A549 (cell line): Measurements from ENCODE around the gene ARL8B. TPM values are rescaled to one million over a fixed set of nuclear protein-coding genes. Genes with fewer than 3 reads are reported as not detected.

ENCODE experiments used
- ATAC-seq, 2 experiments: fragments of 200-7000 bp in 1 of 2; fragments of >200 bp in 1 of 2; cut with Nextera tagmentation in 1 of 2; cut with Tn5 transposase in 1 of 2; 3 replicates each; pipeline versions ENCODE4 v1.8.0 to v1.9.1; 2018 to 2020; ENCODE audit warnings: mild to moderate bottlenecking in 1 of 2, moderate library complexity in 1 of 2
- CTCF ChIA-PET: fragments of 300-600 bp; sonication (Branson Sonifier 250); formaldehyde crosslinking; extraction: SDS; loops from one replicate; lab custom pipeline; 2021; ENCODE audit warnings: antibody characterized with exemption, inconsistent platforms; lab: Yijun Ruan, JAX
- POLR2A ChIA-PET: fragments of 350-600 bp; formaldehyde crosslinking; extraction: SDS; loops from one replicate; lab custom pipeline; 2021; ENCODE audit warnings: antibody characterized with exemption, inconsistent platforms; lab: Yijun Ruan, JAX
- DNase-seq, 2 experiments: peaks; one replicate each; pipeline versions ENCODE4 v3.0.0 to v3.0.0-alpha.2; 2011 to 2016; ENCODE audit warnings: low read depth in 1 of 2, low spot score in 1 of 2
- FAIRE-seq: peaks from 2 replicates; lab custom pipeline; 2011; peaks lifted over from hg19 to GRCh38; lab: Jason Lieb, UNC
- H3K27ac ChIP-seq, 2 experiments: fragments of >200 bp; sonication (Bioruptor Twin); formaldehyde crosslinking; 3 replicates each; pipeline ENCODE4 v1.5.1; 2016 to 2017
- H3K4me1 ChIP-seq: fragments of >200 bp; sonication (Bioruptor Twin); formaldehyde crosslinking; 3 replicates; pipeline ENCODE4 v1.6.1; 2016
- H3K4me2 ChIP-seq: fragments of >200 bp; sonication (Bioruptor Twin); formaldehyde crosslinking; 3 replicates; pipeline ENCODE4 v1.6.1; 2016
- H3K4me3 ChIP-seq: fragments of >200 bp; sonication (Bioruptor Twin); formaldehyde crosslinking; 3 replicates; pipeline ENCODE4 v1.5.1; 2016
- H3K9me3 ChIP-seq: fragments of >200 bp; sonication (Bioruptor Twin); formaldehyde crosslinking; 3 replicates; pipeline ENCODE4 v1.6.1; 2016
- CEBPB ChIP-seq, 2 experiments: fragments of >200 bp in 1 of 2; sonication (Bioruptor Twin) in 1 of 2; formaldehyde crosslinking in 1 of 2; IDR thresholded peaks; 2 replicates each; pipeline ENCODE4 v1.6.1; 2012 to 2016
- CHD2 ChIP-seq: fragments of 150-350 bp; IDR thresholded peaks from 2 replicates; pipeline ENCODE4 v1.6.1; 2014; ENCODE audit warnings: low read length; ENCODE audit not compliant: partially characterized antibody
- CHD4 ChIP-seq: fragments of 200-600 bp; sonication (generic); IDR thresholded peaks from 2 replicates; pipeline ENCODE4 v1.6.1; 2016; ENCODE audit warnings: antibody characterized with exemption, mild to moderate bottlenecking, borderline replicate concordance
- EHF ChIP-seq: fragments of 250-450 bp; sonication (Bioruptor Pico); IDR thresholded peaks from 2 replicates; pipeline ENCODE4 v1.5.0; 2020; ENCODE audit warnings: mild to moderate bottlenecking
- EHMT2 ChIP-seq: fragments of 200-600 bp; sonication (generic); IDR thresholded peaks from 2 replicates; pipeline ENCODE4 v1.6.1; 2016; ENCODE audit warnings: antibody characterized with exemption, low read depth, mild to moderate bottlenecking, moderate library complexity
- EP300 ChIP-seq, 2 experiments: fragments of >200 bp; sonication (Bioruptor Twin); formaldehyde crosslinking; IDR thresholded peaks; 2 replicates in 1 of 2; 3 replicates in 1 of 2; pipeline ENCODE4 v1.6.1; 2016 to 2017
- ESRRA ChIP-seq: fragments of 150-350 bp; IDR thresholded peaks from 2 replicates; pipeline ENCODE4 v1.6.1; 2014; ENCODE audit warnings: mild to moderate bottlenecking, low read length, borderline replicate concordance
- FOSB ChIP-seq: fragments of 250-450 bp; sonication (Bioruptor Pico); IDR thresholded peaks from 2 replicates; pipeline ENCODE4 v1.5.0; 2020; ENCODE audit warnings: mild to moderate bottlenecking, moderate library complexity
- HMGXB4 ChIP-seq: fragments of 250-450 bp; sonication (Bioruptor Pico); IDR thresholded peaks from 2 replicates; pipeline ENCODE4 v1.5.0; 2021; ENCODE audit warnings: mild to moderate bottlenecking, moderate library complexity, borderline replicate concordance
- HOXB13 ChIP-seq: fragments of 250-450 bp; sonication (Bioruptor Pico); IDR thresholded peaks from 2 replicates; pipeline ENCODE4 v1.5.0; 2020; ENCODE audit warnings: low read depth, mild to moderate bottlenecking, moderate library complexity
- HOXB5 ChIP-seq: fragments of 250-450 bp; sonication (Bioruptor Pico); IDR thresholded peaks from 2 replicates; pipeline ENCODE4 v1.5.0; 2020; ENCODE audit warnings: mild to moderate bottlenecking, moderate library complexity
- JUN ChIP-seq, 2 experiments: fragments of >200 bp; sonication (Bioruptor Twin); formaldehyde crosslinking; IDR thresholded peaks; 2 replicates in 1 of 2; 3 replicates in 1 of 2; pipeline ENCODE4 v1.6.1; 2016 to 2017
- KDM1A ChIP-seq: fragments of 200-600 bp; sonication (generic); IDR thresholded peaks from 2 replicates; pipeline ENCODE4 v1.6.1; 2016; ENCODE audit warnings: low read depth, mild to moderate bottlenecking
- NR3C1 ChIP-seq: fragments of >200 bp; sonication (Bioruptor Twin); formaldehyde crosslinking; IDR thresholded peaks from 3 replicates; pipeline ENCODE4 v1.6.1; 2017
- RAD21 ChIP-seq, 2 experiments: fragments of >200 bp in 1 of 2; sonication (Bioruptor Twin) in 1 of 2; formaldehyde crosslinking in 1 of 2; IDR thresholded peaks in 1 of 2; conservative IDR thresholded peaks in 1 of 2; 2 replicates in 1 of 2; 3 replicates in 1 of 2; pipeline ENCODE4 v1.6.1; 2012 to 2018; ENCODE audit warnings: inconsistent platforms in 1 of 2
- RARB ChIP-seq: fragments of 250-450 bp; sonication (Bioruptor Pico); IDR thresholded peaks from 2 replicates; pipeline ENCODE4 v1.8.0; 2021; ENCODE audit warnings: mild to moderate bottlenecking, moderate library complexity
- SMC3 ChIP-seq: fragments of >200 bp; sonication (Bioruptor Twin); formaldehyde crosslinking; IDR thresholded peaks from 3 replicates; pipeline ENCODE4 v1.6.1; 2018; ENCODE audit warnings: inconsistent platforms
- TFCP2L1 ChIP-seq: fragments of 250-450 bp; sonication (Bioruptor Pico); IDR thresholded peaks from 2 replicates; pipeline ENCODE4 v1.5.0; 2021; ENCODE audit warnings: mild to moderate bottlenecking
- TP53 ChIP-seq: fragments of 250-450 bp; sonication (Bioruptor Pico); IDR thresholded peaks from 2 replicates; pipeline ENCODE4 v1.5.0; 2021; ENCODE audit warnings: mild to moderate bottlenecking, moderate library complexity
- USF2 ChIP-seq: fragments of 450-650 bp; IDR thresholded peaks from 2 replicates; pipeline ENCODE4 v1.6.1; 2014; ENCODE audit warnings: antibody characterized with exemption
- WGBS: methylation state at CpG from one replicate; pipeline ENCODE4 v1.1.6; 2017; ENCODE audit errors: missing lambda C conversion rate; 5-methylcytosine and 5-hydroxymethylcytosine counted together
- polyA plus RNA-seq, 4 experiments: library from polyadenylated mRNA; depleted of rRNA in 3 of 4; stranded (reverse); fragments of >200 nt; fragmentation: RNase III in 1 of 4; extraction: RNeasy Plus Mini Kit Qiagen cat#74134 plus additional on column Dnase treatment in 1 of 4; gene quantifications; 2 replicates in 3 of 4; 3 replicates in 1 of 4; pipeline ENCODE4 v1.2.3, GENCODE V29; 2011 to 2017
- TF ChIP-seq, protein P1 (sequence below): IDR thresholded peaks from 2 replicates; pipeline ENCODE4 v1.6.1; 2012; ENCODE audit warnings: low read depth, borderline replicate concordance
- TF ChIP-seq, protein P2 (sequence below): fragments of 150-350 bp; IDR thresholded peaks from 2 replicates; pipeline ENCODE4 v1.6.1; 2014; ENCODE audit warnings: low read depth, mild to moderate bottlenecking, low read length

ARL8B gene
- polyA plus RNA-seq, 2 of the 4 experiments (the other 2 are of a cell fraction) = 51.2 to 51.7 TPM

DNA sequence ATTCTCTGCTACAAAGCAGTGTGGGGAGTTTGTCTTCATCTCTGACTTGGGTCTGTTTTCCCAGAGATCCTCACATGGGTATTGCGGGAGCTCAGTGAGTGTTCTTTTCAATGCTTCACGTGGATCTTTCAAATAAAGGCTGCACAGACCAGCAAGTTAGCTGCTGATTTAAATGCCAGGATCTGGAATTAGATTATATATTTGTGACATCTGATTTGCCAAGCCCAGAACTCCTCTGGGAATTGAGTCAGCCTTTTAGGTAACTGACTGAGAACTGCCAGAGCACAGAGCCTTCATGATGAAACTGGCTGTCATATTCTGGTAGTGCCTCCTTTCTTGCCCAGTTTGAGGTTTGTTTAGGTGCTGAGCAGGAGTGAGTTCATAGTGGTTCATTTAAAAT, 80.1 kb downstream of the ARL8B start:
- FAIRE-seq = no peak
- no peak for ATAC-seq
- ChIA-PET POLR2A (no interaction called here), CTCF (interaction anchor here (2.0 kb wide), 1 partner anchor 8 kb away, joined by 5 read pairs; no protein-coding TSS in a partner anchor)
- Histone ChIP-seq H3K4me3 (no peak overlapping the region), H3K4me2 (no peak overlapping the region), H3K9me3 (no peaks in the 10 kb centered on the region), H3K27ac (no peak overlapping the region), H3K4me1 (peaks cover 9% of the 10 kb centered on the region)
- TF ChIP-seq SMC3 (no peak), CEBPB (IDR thresholded peaks at IDR 0.05) (no peak), EHF (CRISPR knock-in tag) (no peak), HMGXB4 (CRISPR knock-in tag) (no peak), JUN (IDR thresholded peaks at IDR 0.05) (no peak), HOXB13 (CRISPR knock-in tag) (no peak), NR3C1 (no peak), RAD21 (conservative IDR thresholded peaks at IDR 0.05 in 1 of 2, IDR thresholded peaks at IDR 0.05 in 1 of 2) (no peak), CHD2 (no peak), FOSB (CRISPR knock-in tag) (no peak), EP300 (IDR thresholded peaks at IDR 0.05) (no peak), RARB (no peak), KDM1A (no peak), TP53 (CRISPR knock-in tag) (no peak), USF2 (no peak), HOXB5 (CRISPR knock-in tag) (no peak), ESRRA (no peak), CHD4 (no peak)
- TF ChIP-seq, protein P1, sequence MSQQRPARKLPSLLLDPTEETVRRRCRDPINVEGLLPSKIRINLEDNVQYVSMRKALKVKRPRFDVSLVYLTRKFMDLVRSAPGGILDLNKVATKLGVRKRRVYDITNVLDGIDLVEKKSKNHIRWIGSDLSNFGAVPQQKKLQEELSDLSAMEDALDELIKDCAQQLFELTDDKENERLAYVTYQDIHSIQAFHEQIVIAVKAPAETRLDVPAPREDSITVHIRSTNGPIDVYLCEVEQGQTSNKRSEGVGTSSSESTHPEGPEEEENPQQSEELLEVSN = no peak
- no peak for DNase-seq
- 98% methylated on average over 2 of the region's 2 CpGs for WGBS

- Histone ChIP-seq H3K4me1 (no peaks in the 10 kb centered on the region), H3K4me3 (no peak overlapping the region)
- DNase-seq = no peak
- WGBS = 93% methylated on average over 7 of the region's 7 CpGs
- CTCF ChIA-PET = no interaction called here
- TF ChIP-seq, protein P1 = no peak
- TF ChIP-seq, all 56 proteins: peak for 0
- no peaks in the 10 kb centered on the region for H3K9me3 ChIP-seq
- H3K4me2 ChIP-seq = no peak overlapping the region
- ATAC-seq (no peak), FAIRE-seq (no peak)
- no peak overlapping the region for H3K27ac ChIP-seq
- POLR2A ChIA-PET = no interaction called here
Observed at GRCh38 chr3:5205165-5205941, 83.3 kb downstream of the ARL8B start.

DNA sequence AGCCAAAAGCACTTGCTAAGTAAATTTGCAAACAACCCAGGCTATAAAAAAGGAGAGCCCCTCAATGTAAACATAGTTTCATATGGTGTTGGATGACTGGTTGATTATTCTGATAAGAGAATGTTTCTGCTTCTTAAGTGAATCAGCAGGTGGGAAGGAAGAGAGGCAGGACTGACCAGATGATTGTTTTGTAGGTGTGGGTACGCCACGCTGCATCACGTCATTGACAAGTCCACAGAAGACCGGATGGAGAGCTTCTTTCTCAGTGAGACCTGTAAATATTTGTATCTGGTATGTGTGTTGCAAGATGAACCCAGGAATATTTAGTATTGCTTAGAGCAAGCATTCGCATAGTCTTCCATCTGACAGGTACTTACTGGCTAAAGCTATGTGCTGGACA, 88.8 kb downstream of the ARL8B start:
- no peak overlapping the region for H3K4me3 ChIP-seq
- H3K4me2 ChIP-seq = no peak overlapping the region
- H3K27ac ChIP-seq = no peak overlapping the region
- CTCF ChIA-PET = no interaction called here
- H3K9me3 ChIP-seq = no peaks in the 10 kb centered on the region
- no peak for TF ChIP-seq HOXB5 (CRISPR knock-in tag)
- no peak for TF ChIP-seq TFCP2L1 (CRISPR knock-in tag)
- TF ChIP-seq EHMT2 = no peak
- TF ChIP-seq EHF (CRISPR knock-in tag) = no peak
- TF ChIP-seq, protein P2, sequence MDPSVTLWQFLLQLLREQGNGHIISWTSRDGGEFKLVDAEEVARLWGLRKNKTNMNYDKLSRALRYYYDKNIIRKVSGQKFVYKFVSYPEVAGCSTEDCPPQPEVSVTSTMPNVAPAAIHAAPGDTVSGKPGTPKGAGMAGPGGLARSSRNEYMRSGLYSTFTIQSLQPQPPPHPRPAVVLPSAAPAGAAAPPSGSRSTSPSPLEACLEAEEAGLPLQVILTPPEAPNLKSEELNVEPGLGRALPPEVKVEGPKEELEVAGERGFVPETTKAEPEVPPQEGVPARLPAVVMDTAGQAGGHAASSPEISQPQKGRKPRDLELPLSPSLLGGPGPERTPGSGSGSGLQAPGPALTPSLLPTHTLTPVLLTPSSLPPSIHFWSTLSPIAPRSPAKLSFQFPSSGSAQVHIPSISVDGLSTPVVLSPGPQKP = no peak
- TF ChIP-seq ESRRA = no peak
- 94% methylated on average over 5 of the region's 5 CpGs for WGBS
- DNase-seq (no peak), ATAC-seq (no peak), FAIRE-seq (no peak)
- POLR2A ChIA-PET = no interaction called here
- no peaks in the 10 kb centered on the region for H3K4me1 ChIP-seq
